SK-N-MC (cell line): ENCODE data around the gene CELSR1.
"Not testable (repeated sequence)": the region's sequence is repeated elsewhere in the genome, so short reads cannot be mapped to it uniquely, and the experiment has no call there.

ENCODE experiments used
- EZH2 ChIP-seq: fragments of 200-600 bp; sonication (generic); IDR thresholded peaks from one replicate; pipeline ENCODE4 v1.6.1; 2017; ENCODE audit warnings: antibody characterized with exemption
- FOXP2 ChIP-seq: optimal IDR thresholded peaks from 2 replicates; pipeline ENCODE3; 2011; ENCODE audit warnings: mild to moderate bottlenecking, moderate library complexity; ENCODE audit not compliant: insufficient read depth; ENCODE audit errors: extremely low read length, control extremely low read depth
- POLR2AphosphoS5 ChIP-seq: IDR thresholded peaks from 2 replicates; pipeline ENCODE4 v1.6.1; 2012; ENCODE audit warnings: mild to moderate bottlenecking, low read depth, low read length, borderline replicate concordance

- not testable (repeated sequence) for TF ChIP-seq FOXP2, POLR2AphosphoS5, EZH2
These were observed 140.4 kb downstream of the CELSR1 start for GRCh38 chr22:46397049-46397448.
